ENCODE measurements around the gene CPA2. TPM values are rescaled to one million over a fixed set of nuclear protein-coding genes. Genes with fewer than 3 reads are reported as not detected.
A peak's percentile ranks its signal among the peaks of the same experiment; 100 is the strongest.
"Not testable (repeated sequence)": the region's sequence is repeated elsewhere in the genome, so short reads cannot be mapped to it uniquely, and the experiment has no call there.

The CPA2 gene
- total and polyA plus RNA-seq, 4 donors, result 0.38 to 2.8 (median 0.86) TPM

DNA sequence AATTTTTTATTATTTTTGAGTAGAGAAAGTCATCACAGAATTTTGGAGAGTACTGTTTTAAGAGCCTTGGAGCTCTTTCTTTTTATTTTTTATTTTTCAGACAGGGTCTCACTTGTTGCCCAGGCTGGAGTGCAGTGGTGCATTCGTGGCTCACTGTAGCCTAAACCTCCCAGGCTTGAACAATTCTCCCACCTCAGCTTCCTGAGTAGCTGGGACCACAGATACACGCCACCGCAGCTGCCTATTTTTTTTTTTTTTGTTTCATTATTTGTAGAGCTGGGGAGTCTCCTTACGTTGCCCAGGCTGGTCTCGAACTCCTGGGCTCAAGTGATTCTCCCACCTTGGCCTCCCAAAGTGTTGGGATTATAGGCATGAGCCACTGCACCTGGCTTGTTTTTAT is 36.9 kb downstream of the CPA2 start:
- Histone ChIP-seq H3K27ac (ENCODE audit: low read depth in 1 of 2, low read length in 2 of 2) (no peak overlapping the region), H3K36me3 (ENCODE audit: control insufficient read depth in 1 of 2, insufficient read depth in 2 of 2, low read length in 1 of 2) (no peaks in the 10 kb centered on the region), H3K4me1 (ENCODE audit: control insufficient read depth in 1 of 2, insufficient read depth in 2 of 2, low read length in 2 of 2) (no peaks in the 10 kb centered on the region), H3K27me3 (ENCODE audit: control insufficient read depth in 1 of 2, insufficient read depth in 2 of 2, low read length in 1 of 2) (no peaks in the 10 kb centered on the region), H3K4me3 (ENCODE audit: low read length in 2 of 2) (no peak overlapping the region), H3K9me3 (ENCODE audit: control insufficient read depth, low read length) (no peaks in the 10 kb centered on the region)
- intact Hi-C loops (cut with DNase I), result no loop called here
- ATAC-seq (ENCODE audit: low FRiP score), result no peak
- no peak for DNase-seq
- 79 to 92% methylated on average over 5 of the region's 5 CpGs for WGBS, 2 donors

DNA sequence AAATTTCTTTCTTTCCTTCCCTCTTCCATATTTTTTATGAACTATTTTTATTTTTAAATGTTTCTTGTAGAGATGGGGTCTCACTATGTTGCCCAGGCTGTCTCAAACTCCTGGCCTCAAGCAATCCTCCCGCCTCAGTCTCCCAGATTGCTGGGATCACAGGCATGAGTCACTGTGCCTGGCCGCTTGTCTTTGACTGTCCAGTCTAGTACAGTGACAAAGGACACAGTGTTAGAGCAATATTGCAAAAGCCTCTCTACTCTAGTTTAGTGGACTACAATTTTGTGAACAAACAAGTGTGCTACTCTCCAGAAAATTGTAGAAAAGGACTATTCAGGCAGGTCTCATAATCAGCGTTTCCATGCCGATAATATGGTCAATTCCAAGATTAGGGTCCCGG is 37.3 kb downstream of the CPA2 start:
- H3K27me3 ChIP-seq (ENCODE audit: control insufficient read depth in 1 of 2, insufficient read depth in 2 of 2, low read length in 1 of 2), result no peaks in the 10 kb centered on the region
- ATAC-seq (ENCODE audit: low FRiP score), result no peak
- H3K4me3 ChIP-seq (ENCODE audit: low read length in 2 of 2), result no peak overlapping the region
- 91% methylated on average over 5 of the region's 5 CpGs for WGBS, 2 donors
- H3K9me3 ChIP-seq (ENCODE audit: control insufficient read depth, low read length), result no peaks in the 10 kb centered on the region
- H3K36me3 ChIP-seq (ENCODE audit: control insufficient read depth in 1 of 2, insufficient read depth in 2 of 2, low read length in 1 of 2), result no peaks in the 10 kb centered on the region
- H3K4me1 ChIP-seq (ENCODE audit: control insufficient read depth in 1 of 2, insufficient read depth in 2 of 2, low read length in 2 of 2), result no peaks in the 10 kb centered on the region
- intact Hi-C loops (cut with DNase I), result no loop called here
- DNase-seq, result no peak
- no peak overlapping the region for H3K27ac ChIP-seq (ENCODE audit: low read depth in 1 of 2, low read length in 2 of 2)

DNA sequence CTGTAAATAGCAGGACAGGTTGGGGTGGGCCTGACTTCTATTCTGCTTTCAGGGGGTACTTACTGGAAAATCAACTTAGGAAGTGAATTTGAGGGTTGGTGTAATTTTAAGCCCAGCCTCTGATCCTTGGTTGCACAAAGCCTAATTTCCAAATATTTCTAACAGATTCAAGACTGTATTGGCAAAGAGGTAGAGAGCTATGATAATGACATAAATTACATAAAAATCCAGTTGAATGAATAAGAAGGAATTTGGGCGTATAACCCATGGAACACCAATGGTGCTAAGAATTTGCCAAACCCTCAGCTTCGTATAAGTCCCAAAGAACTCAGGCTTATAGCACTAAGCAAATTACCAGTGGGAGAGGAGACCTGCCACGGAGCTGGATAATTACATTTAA is 38.2 kb downstream of the CPA2 start:
- H3K36me3 ChIP-seq (ENCODE audit: control insufficient read depth in 1 of 2, insufficient read depth in 2 of 2, low read length in 1 of 2), result no peaks in the 10 kb centered on the region

DNA sequence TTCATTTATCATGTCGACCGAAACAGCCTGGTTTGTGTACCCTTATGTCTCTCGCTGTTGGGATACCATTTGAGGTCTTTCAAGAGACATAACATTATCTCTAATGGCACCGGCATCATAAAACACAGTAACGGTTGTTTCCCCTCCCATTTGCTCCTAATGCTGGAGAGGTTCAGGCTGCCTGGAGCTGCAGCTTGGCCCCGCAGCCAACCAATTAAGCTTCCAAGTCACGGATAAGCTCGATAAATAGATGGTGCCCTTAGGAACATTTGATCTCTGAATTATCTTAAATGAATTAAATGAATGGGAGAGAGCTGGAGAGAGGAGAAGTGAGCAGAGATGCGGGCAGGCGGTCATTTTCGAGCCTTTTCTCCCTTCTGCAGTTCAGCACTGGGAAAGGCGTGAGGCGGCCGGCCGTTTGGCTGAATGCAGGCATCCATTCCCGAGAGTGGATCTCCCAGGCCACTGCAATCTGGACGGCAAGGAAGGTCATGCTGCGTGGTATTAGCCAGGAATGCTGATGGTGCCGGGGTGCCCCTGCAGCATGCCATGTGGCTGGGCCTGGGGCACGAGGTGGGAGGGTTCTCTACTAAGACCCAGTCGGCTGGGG is 38.9 kb downstream of the CPA2 start:
- intact Hi-C loops (cut with DNase I), result no loop called here
- H3K27ac ChIP-seq (ENCODE audit: low read depth in 1 of 2, low read length in 2 of 2), result no peak overlapping the region
- H3K9me3 ChIP-seq (ENCODE audit: control insufficient read depth, low read length), result no peaks in the 10 kb centered on the region
- H3K4me1 ChIP-seq (ENCODE audit: control insufficient read depth in 1 of 2, insufficient read depth in 2 of 2, low read length in 2 of 2), result no peaks in the 10 kb centered on the region
- ATAC-seq (ENCODE audit: low FRiP score), result peak; percentile 37
- DNase-seq, result no peak
- H3K36me3 ChIP-seq (ENCODE audit: control insufficient read depth in 1 of 2, insufficient read depth in 2 of 2, low read length in 1 of 2), result no peaks in the 10 kb centered on the region
- H3K4me3 ChIP-seq (ENCODE audit: low read length in 2 of 2), result no peak overlapping the region
- 82 to 87% methylated on average over 18 to 21 of the region's 21 CpGs for WGBS, 2 donors
- no peaks in the 10 kb centered on the region for H3K27me3 ChIP-seq (ENCODE audit: control insufficient read depth in 1 of 2, insufficient read depth in 2 of 2, low read length in 1 of 2)

More for the DNA sequence above, 38.2 kb downstream of the CPA2 start:
- Histone ChIP-seq H3K27ac (ENCODE audit: low read depth in 1 of 2, low read length in 2 of 2) (no peak overlapping the region), H3K27me3 (ENCODE audit: control insufficient read depth in 1 of 2, insufficient read depth in 2 of 2, low read length in 1 of 2) (no peaks in the 10 kb centered on the region), H3K9me3 (ENCODE audit: control insufficient read depth, low read length) (no peaks in the 10 kb centered on the region), H3K4me3 (ENCODE audit: low read length in 2 of 2) (no peak overlapping the region), H3K4me1 (ENCODE audit: control insufficient read depth in 1 of 2, insufficient read depth in 2 of 2, low read length in 2 of 2) (no peaks in the 10 kb centered on the region)
- ATAC-seq (ENCODE audit: low FRiP score) (no peak), DNase-seq (no peak)
- 96 to 97% methylated on average over 3 of the region's 3 CpGs for WGBS, 2 donors
- intact Hi-C loops (cut with DNase I), result no loop called here

DNA sequence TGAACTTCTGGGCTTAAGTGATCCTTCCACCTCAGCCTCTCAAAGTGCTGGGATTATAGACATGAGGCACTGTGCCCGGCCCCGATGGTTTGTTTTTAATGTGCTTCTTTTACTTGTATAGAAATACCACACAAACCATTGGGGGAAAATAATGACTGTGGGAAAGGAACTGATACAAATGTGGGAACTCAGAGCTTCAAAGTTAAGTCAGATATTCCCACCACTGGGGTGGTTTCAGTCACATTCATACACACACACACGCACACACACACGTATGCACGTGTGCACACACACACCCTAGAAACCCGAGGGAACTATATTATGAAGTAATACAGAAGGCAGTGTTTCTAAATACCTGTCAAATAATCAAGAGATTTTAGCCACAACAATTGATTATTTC is 43.3 kb downstream of the CPA2 start:
- Histone ChIP-seq H3K27ac (ENCODE audit: low read depth in 1 of 2, low read length in 2 of 2) (no peak overlapping the region), H3K36me3 (ENCODE audit: control insufficient read depth in 1 of 2, insufficient read depth in 2 of 2, low read length in 1 of 2) (no peaks in the 10 kb centered on the region), H3K4me1 (ENCODE audit: control insufficient read depth in 1 of 2, insufficient read depth in 2 of 2, low read length in 2 of 2) (no peaks in the 10 kb centered on the region), H3K27me3 (ENCODE audit: control insufficient read depth in 1 of 2, insufficient read depth in 2 of 2, low read length in 1 of 2) (no peaks in the 10 kb centered on the region), H3K4me3 (ENCODE audit: low read length in 2 of 2) (no peak overlapping the region), H3K9me3 (ENCODE audit: control insufficient read depth, low read length) (no peaks in the 10 kb centered on the region)
- 64 to 68% methylated on average over 6 of the region's 6 CpGs for WGBS, 2 donors
- DNase-seq (no peak), ATAC-seq (ENCODE audit: low FRiP score) (no peak)
- intact Hi-C loops (cut with DNase I), result no loop called here

DNA sequence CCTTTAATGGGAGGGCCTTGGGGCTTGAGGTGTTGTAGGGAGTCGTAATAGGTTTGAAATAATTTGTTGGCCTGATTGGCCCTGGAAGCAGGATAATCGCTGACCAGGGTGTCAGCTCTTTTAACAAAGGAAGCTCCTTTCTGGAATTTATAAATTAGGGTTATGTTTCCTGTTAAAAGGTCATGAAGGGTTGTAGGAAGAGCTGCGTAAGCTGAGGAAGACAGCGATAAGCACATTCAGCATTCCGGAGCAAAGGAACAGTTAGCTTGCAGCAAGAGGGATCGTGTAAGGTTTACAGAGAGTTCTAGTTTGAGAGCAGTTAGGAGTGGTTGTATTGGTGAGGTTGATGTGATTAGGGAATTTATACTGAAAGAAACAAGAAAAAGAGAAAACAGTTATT is 47.6 kb downstream of the CPA2 start:
- no peak overlapping the region for H3K27ac ChIP-seq (ENCODE audit: low read depth in 1 of 2, low read length in 2 of 2)
- no peaks in the 10 kb centered on the region for H3K9me3 ChIP-seq (ENCODE audit: control insufficient read depth, low read length)
- DNase-seq (no peak), ATAC-seq (ENCODE audit: low FRiP score) (no peak)
- H3K27me3 ChIP-seq (ENCODE audit: control insufficient read depth in 1 of 2, insufficient read depth in 2 of 2, low read length in 1 of 2), result no peaks in the 10 kb centered on the region
- intact Hi-C loops (cut with DNase I), result no loop called here
- WGBS, 2 donors, result 88 to 91% methylated on average over 6 of the region's 6 CpGs
- H3K4me1 ChIP-seq (ENCODE audit: control insufficient read depth in 1 of 2, insufficient read depth in 2 of 2, low read length in 2 of 2), result no peaks in the 10 kb centered on the region
- no peaks in the 10 kb centered on the region for H3K36me3 ChIP-seq (ENCODE audit: control insufficient read depth in 1 of 2, insufficient read depth in 2 of 2, low read length in 1 of 2)
- no peak overlapping the region for H3K4me3 ChIP-seq (ENCODE audit: low read length in 2 of 2)

DNA sequence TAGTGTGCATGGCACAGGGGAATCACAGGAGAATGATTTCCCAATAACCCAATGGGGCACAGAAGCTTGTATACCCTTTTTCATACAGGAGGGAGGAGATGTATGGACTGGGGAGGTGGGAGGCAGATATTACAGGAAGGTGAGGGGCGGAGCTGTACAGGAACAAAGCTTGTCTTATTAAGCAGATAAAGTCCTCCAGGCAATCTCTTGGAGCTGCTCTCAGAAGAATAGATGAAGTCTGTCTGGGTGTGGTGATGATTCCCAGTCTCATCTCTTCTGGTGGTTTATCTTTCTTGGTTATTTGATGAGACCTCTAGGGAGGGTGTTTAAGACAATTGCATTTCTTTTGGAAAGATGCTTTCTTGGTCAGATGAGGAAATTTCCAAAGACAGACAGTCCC is 52.9 kb downstream of the CPA2 start:
- no peaks in the 10 kb centered on the region for H3K4me1 ChIP-seq (ENCODE audit: control insufficient read depth in 1 of 2, insufficient read depth in 2 of 2, low read length in 2 of 2)
- DNase-seq (no peak), ATAC-seq (ENCODE audit: low FRiP score) (no peak)
- no peak overlapping the region for H3K27ac ChIP-seq (ENCODE audit: low read depth in 1 of 2, low read length in 2 of 2)
- no peaks in the 10 kb centered on the region for H3K36me3 ChIP-seq (ENCODE audit: control insufficient read depth in 1 of 2, insufficient read depth in 2 of 2, low read length in 1 of 2)
- no peaks in the 10 kb centered on the region for H3K27me3 ChIP-seq (ENCODE audit: control insufficient read depth in 1 of 2, insufficient read depth in 2 of 2, low read length in 1 of 2)
- no peak overlapping the region for H3K4me3 ChIP-seq (ENCODE audit: low read length in 2 of 2)
- no peaks in the 10 kb centered on the region for H3K9me3 ChIP-seq (ENCODE audit: control insufficient read depth, low read length)
- 96 to 100% methylated on average over 1 of the region's 1 CpG for WGBS, 2 donors
- intact Hi-C loops (cut with DNase I), result no loop called here

DNA sequence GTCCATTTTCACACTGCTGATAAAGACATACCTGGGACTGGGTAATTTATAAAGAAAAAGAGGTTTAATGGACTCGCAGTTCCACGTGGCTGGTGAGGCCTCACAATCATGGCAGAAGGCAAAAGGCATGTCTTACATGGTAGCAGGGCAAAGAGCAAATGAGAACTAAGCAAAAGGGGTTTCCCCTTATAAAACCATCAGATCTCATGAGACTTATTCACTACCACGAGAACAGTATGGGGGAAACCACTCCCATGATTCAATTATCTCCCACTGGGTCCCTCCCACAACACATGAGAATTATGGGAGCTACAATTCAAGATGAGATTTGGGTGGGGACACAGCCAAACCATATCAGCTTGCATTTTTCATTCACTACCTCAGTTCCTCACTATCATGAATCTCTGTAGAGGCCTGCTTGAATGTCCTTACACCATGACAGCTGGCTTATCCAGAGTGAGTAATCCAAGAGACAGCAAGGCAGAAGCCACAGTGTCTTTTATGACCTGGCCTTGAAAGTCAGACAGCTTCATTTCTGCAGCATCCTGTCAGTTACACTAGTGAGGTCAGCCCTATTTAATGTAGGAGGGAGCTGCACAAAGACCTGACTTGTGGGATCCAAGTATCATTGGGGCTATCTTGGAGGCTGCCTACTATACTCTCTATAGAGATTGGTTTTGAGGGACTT is 55.0 kb downstream of the CPA2 start:
- ATAC-seq (ENCODE audit: low FRiP score); DNase-seq; H3K36me3 ChIP-seq (ENCODE audit: control insufficient read depth in 1 of 2, insufficient read depth in 2 of 2, low read length in 1 of 2); H3K9me3 ChIP-seq (ENCODE audit: control insufficient read depth, low read length); H3K4me1 ChIP-seq (ENCODE audit: control insufficient read depth in 1 of 2, insufficient read depth in 2 of 2, low read length in 2 of 2); H3K4me3 ChIP-seq (ENCODE audit: low read length in 2 of 2); intact Hi-C loops (cut with DNase I); H3K27ac ChIP-seq (ENCODE audit: low read depth in 1 of 2, low read length in 2 of 2); H3K27me3 ChIP-seq (ENCODE audit: control insufficient read depth in 1 of 2, insufficient read depth in 2 of 2, low read length in 1 of 2): not testable (repeated sequence)
- WGBS, 2 donors, result 96 to 97% methylated on average over 3 of the region's 3 CpGs

DNA sequence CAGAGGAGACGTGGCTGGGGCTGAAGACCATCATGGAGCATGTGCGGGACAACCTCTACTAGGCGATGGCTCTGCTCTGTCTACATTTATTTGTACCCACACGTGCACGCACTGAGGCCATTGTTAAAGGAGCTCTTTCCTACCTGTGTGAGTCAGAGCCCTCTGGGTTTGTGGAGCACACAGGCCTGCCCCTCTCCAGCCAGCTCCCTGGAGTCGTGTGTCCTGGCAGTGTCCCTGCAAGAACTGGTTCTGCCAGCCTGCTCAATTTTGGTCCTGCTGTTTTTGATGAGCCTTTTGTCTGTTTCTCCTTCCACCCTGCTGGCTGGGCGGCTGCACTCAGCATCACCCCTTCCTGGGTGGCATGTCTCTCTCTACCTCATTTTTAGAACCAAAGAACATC is 56.0 kb downstream of the CPA2 start:
- no peak for ATAC-seq (ENCODE audit: low FRiP score)

More for the DNA sequence above, 56.0 kb downstream of the CPA2 start:
- H3K27ac ChIP-seq (ENCODE audit: low read depth in 1 of 2, low read length in 2 of 2), result no peak overlapping the region
- H3K9me3 ChIP-seq (ENCODE audit: control insufficient read depth, low read length), result no peaks in the 10 kb centered on the region
- no peaks in the 10 kb centered on the region for H3K27me3 ChIP-seq (ENCODE audit: control insufficient read depth in 1 of 2, insufficient read depth in 2 of 2, low read length in 1 of 2)
- no peaks in the 10 kb centered on the region for H3K36me3 ChIP-seq (ENCODE audit: control insufficient read depth in 1 of 2, insufficient read depth in 2 of 2, low read length in 1 of 2)
- no peak overlapping the region for H3K4me3 ChIP-seq (ENCODE audit: low read length in 2 of 2)
- 91 to 94% methylated on average over 7 of the region's 7 CpGs for WGBS, 2 donors
- DNase-seq, result no peak
- no peaks in the 10 kb centered on the region for H3K4me1 ChIP-seq (ENCODE audit: control insufficient read depth in 1 of 2, insufficient read depth in 2 of 2, low read length in 2 of 2)
- intact Hi-C loops (cut with DNase I), result no loop called here

All from aorta (tissue), 5 donors.